Mesenchymal stem cell (in vitro differentiated cells and primary cell): ENCODE results near the gene RNGTT.
"Not testable (repeated sequence)": the region's sequence is repeated elsewhere in the genome, so short reads cannot be mapped to it uniquely, and the experiment has no call there.

Experiments
- DNase-seq: peaks from one replicate; pipeline ENCODE4 v3.0.0-alpha.2; 2013
- H2AFZ ChIP-seq: one replicate; pipeline ENCODE4 v1.6.1; 2013; ENCODE audit warnings: low read depth, mild to moderate bottlenecking, control low read depth, inconsistent platforms, low read length, moderate library complexity
- H2AK5ac ChIP-seq: 2 replicates; pipeline ENCODE4 v1.6.1; 2013; ENCODE audit warnings: low read length, moderate library complexity, mild to moderate bottlenecking, inconsistent platforms; ENCODE audit not compliant: severe bottlenecking
- H2BK120ac ChIP-seq: one replicate; pipeline ENCODE4 v1.6.1; 2013; ENCODE audit warnings: low read depth, mild to moderate bottlenecking, inconsistent platforms, low read length, moderate library complexity
- H2BK12ac ChIP-seq, 2 experiments: one replicate each; pipeline ENCODE4 v1.6.1; 2013; ENCODE audit warnings: inconsistent platforms in 2 of 2, low read length in 2 of 2, mild to moderate bottlenecking in 2 of 2, moderate library complexity in 2 of 2, control low read depth in 1 of 2
- H2BK15ac ChIP-seq: one replicate; pipeline ENCODE4 v1.6.1; 2013; ENCODE audit warnings: mild to moderate bottlenecking, low read depth, inconsistent platforms; ENCODE audit not compliant: poor library complexity, severe bottlenecking
- H2BK5ac ChIP-seq: 2 replicates; pipeline ENCODE4 v1.6.1; 2013; ENCODE audit warnings: low read depth, mild to moderate bottlenecking, low read length, control low read depth, inconsistent platforms; ENCODE audit not compliant: poor library complexity, severe bottlenecking
- H3K14ac ChIP-seq, 2 experiments: one replicate each; pipeline ENCODE4 v1.6.1; 2013; ENCODE audit warnings: inconsistent platforms in 2 of 2, low read length in 2 of 2, control low read depth in 1 of 2, mild to moderate bottlenecking in 1 of 2, moderate library complexity in 1 of 2
- H3K18ac ChIP-seq, 2 experiments: one replicate each; pipeline ENCODE4 v1.6.1; 2013; ENCODE audit warnings: inconsistent platforms in 2 of 2, low read length in 2 of 2, control low read depth in 1 of 2, low read depth in 1 of 2, mild to moderate bottlenecking in 1 of 2
- H3K23ac ChIP-seq, 2 experiments: one replicate each; pipeline ENCODE4 v1.6.1; 2013; ENCODE audit warnings: inconsistent platforms in 2 of 2, low read length in 2 of 2, mild to moderate bottlenecking in 2 of 2, moderate library complexity in 2 of 2, control low read depth in 1 of 2
- H3K27ac ChIP-seq: 2 replicates; pipeline ENCODE4 v1.5.1; 2013; ENCODE audit warnings: mild to moderate bottlenecking, moderate library complexity, low read length, control low read depth, inconsistent platforms; ENCODE audit not compliant: poor library complexity, severe bottlenecking
- H3K27me3 ChIP-seq, 2 experiments: 2 replicates each; pipeline versions ENCODE4 v1.6.1 to v1.7.0; 2013; ENCODE audit warnings: low read length in 2 of 2, mild to moderate bottlenecking in 2 of 2, moderate library complexity in 2 of 2, control low read depth in 1 of 2, inconsistent platforms in 1 of 2; ENCODE audit not compliant: control insufficient read depth in 1 of 2, insufficient read depth in 1 of 2
- H3K36me3 ChIP-seq, 2 experiments: 2 replicates each; pipeline versions ENCODE4 v1.6.1 to v1.7.0; 2013; ENCODE audit warnings: low read length in 2 of 2, control low read depth in 1 of 2, inconsistent platforms in 1 of 2, low read depth in 1 of 2, mild to moderate bottlenecking in 1 of 2; ENCODE audit not compliant: insufficient read depth in 2 of 2, control insufficient read depth in 1 of 2
- H3K4ac ChIP-seq, 2 experiments: one replicate each; pipeline ENCODE4 v1.6.1; 2013; ENCODE audit warnings: inconsistent platforms in 2 of 2, low read length in 2 of 2, mild to moderate bottlenecking in 2 of 2, moderate library complexity in 2 of 2, control low read depth in 1 of 2, low read depth in 1 of 2
- H3K4me1 ChIP-seq: 2 replicates; pipeline ENCODE4 v1.6.1; 2013; ENCODE audit warnings: low read depth, low read length, control low read depth; ENCODE audit not compliant: control insufficient read depth, insufficient read depth
- H3K4me2 ChIP-seq: 2 replicates; pipeline ENCODE4 v1.6.1; 2013; ENCODE audit warnings: low read length, mild to moderate bottlenecking, inconsistent platforms; ENCODE audit not compliant: poor library complexity, severe bottlenecking
- H3K4me3 ChIP-seq, 2 experiments: 2 replicates each; pipeline versions ENCODE4 v1.5.1 to v1.7.0; 2013; ENCODE audit warnings: low read length in 2 of 2, mild to moderate bottlenecking in 2 of 2, control low read depth in 1 of 2, low read depth in 1 of 2; ENCODE audit not compliant: insufficient read depth in 1 of 2
- H3K79me1 ChIP-seq: replicated peaks from 2 replicates; pipeline ENCODE4 v1.6.1; 2013; ENCODE audit warnings: mild to moderate bottlenecking, control low read depth, low read length, inconsistent platforms; ENCODE audit not compliant: poor library complexity, severe bottlenecking
- H3K9ac ChIP-seq: 2 replicates; pipeline ENCODE4 v1.7.0; 2013; ENCODE audit warnings: mild to moderate bottlenecking, low read length, moderate library complexity
- H3K9me3 ChIP-seq: 2 replicates; pipeline ENCODE4 v1.7.0; 2013; ENCODE audit warnings: mild to moderate bottlenecking, low read length; ENCODE audit not compliant: control insufficient read depth
- H4K8ac ChIP-seq: one replicate; pipeline ENCODE4 v1.6.1; 2013; ENCODE audit warnings: inconsistent platforms, mild to moderate bottlenecking, low read length, moderate library complexity
- H4K91ac ChIP-seq: one replicate; pipeline ENCODE4 v1.6.1; 2013; ENCODE audit warnings: mild to moderate bottlenecking, low read length, inconsistent platforms
- WGBS: methylation state at CpG from one replicate; pipeline ENCODE4 v1.1.7; 2013; ENCODE audit warnings: mixed read lengths; 5-methylcytosine and 5-hydroxymethylcytosine counted together

The RNGTT gene

GRCh38 chr6:88983129-88983528 is 19.7 kb upstream of the RNGTT start:
- H2BK120ac ChIP-seq, H4K91ac ChIP-seq, H3K4me2 ChIP-seq, H3K9me3 ChIP-seq, H3K27me3 ChIP-seq, H3K18ac ChIP-seq, H2AFZ ChIP-seq, DNase-seq, H4K8ac ChIP-seq, H3K27ac ChIP-seq, H3K14ac ChIP-seq, H2BK15ac ChIP-seq, H3K36me3 ChIP-seq, H3K4me1 ChIP-seq, H3K4ac ChIP-seq, H2BK12ac ChIP-seq, H3K9ac ChIP-seq, H2BK5ac ChIP-seq, H3K79me1 ChIP-seq, H3K23ac ChIP-seq, H2AK5ac ChIP-seq, H3K4me3 ChIP-seq: not testable (repeated sequence)
- whole genome bisulfite sequencing = 80% methylated on average over 2 of the region's 2 CpGs

DNA sequence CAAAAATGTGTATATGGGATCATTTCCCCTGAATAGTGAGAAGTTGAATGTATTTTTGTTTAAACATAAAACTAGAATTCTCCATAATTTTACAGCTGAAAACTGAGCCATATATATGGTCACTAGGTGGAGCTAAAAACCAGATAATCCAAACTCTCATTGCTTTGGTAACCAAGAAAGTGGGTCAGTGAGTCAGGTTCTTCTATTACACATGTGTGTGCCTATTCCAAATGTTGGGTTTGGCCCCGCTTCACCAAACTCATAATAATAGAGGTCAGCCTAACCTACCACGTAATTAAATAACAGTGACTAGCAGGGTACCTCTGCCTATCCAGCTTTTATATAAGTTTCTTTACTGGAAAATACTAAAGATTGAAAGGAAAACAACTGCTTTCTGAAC is 19.3 kb upstream of the RNGTT start:
- no peak overlapping the region for H3K9ac ChIP-seq
- H3K4me3 ChIP-seq = no peak overlapping the region
- no peak overlapping the region for H3K4ac ChIP-seq
- H3K9me3 ChIP-seq = no peaks in the 10 kb centered on the region
- no peak overlapping the region for H4K8ac ChIP-seq
- no peak overlapping the region for H3K18ac ChIP-seq
- no peaks in the 10 kb centered on the region for H3K79me1 ChIP-seq
- no peak overlapping the region for H3K14ac ChIP-seq
- H3K27ac ChIP-seq = no peak overlapping the region
- H3K36me3 ChIP-seq = no peaks in the 10 kb centered on the region
- DNase-seq = peak; percentile 76
- no peak overlapping the region for H2BK120ac ChIP-seq
- H3K4me2 ChIP-seq = no peak overlapping the region
- no peaks in the 10 kb centered on the region for H3K4me1 ChIP-seq
- H2BK15ac ChIP-seq = no peak overlapping the region
- H3K23ac ChIP-seq = no peak overlapping the region
- H2AFZ ChIP-seq = no peak overlapping the region
- no peak overlapping the region for H2AK5ac ChIP-seq
- H4K91ac ChIP-seq = no peak overlapping the region
- H3K27me3 ChIP-seq = no peaks in the 10 kb centered on the region
- no peak overlapping the region for H2BK5ac ChIP-seq
- WGBS = 20% methylated on average over 1 of the region's 2 CpGs
- no peak overlapping the region for H2BK12ac ChIP-seq

GRCh38 chr6:88975369-88975768 is 12.0 kb upstream of the RNGTT start:
- no peaks in the 10 kb centered on the region for H3K4me1 ChIP-seq
- no peak overlapping the region for H2BK15ac ChIP-seq
- no peak overlapping the region for H3K4ac ChIP-seq
- WGBS = 59% methylated on average over 3 of the region's 3 CpGs
- no peak overlapping the region for H2AFZ ChIP-seq
- H4K91ac ChIP-seq = no peak overlapping the region
- no peak overlapping the region for H3K27ac ChIP-seq
- no peak overlapping the region for H3K4me2 ChIP-seq
- H2AK5ac ChIP-seq = no peak overlapping the region
- no peaks in the 10 kb centered on the region for H3K36me3 ChIP-seq
- H3K23ac ChIP-seq = no peak overlapping the region
- no peaks in the 10 kb centered on the region for H3K9me3 ChIP-seq
- H2BK5ac ChIP-seq = no peak overlapping the region
- H2BK12ac ChIP-seq = no peak overlapping the region
- DNase-seq = no peak
- no peaks in the 10 kb centered on the region for H3K27me3 ChIP-seq
- H4K8ac ChIP-seq = no peak overlapping the region
- no peak overlapping the region for H3K9ac ChIP-seq
- H2BK120ac ChIP-seq = no peak overlapping the region
- no peak overlapping the region for H3K18ac ChIP-seq
- H3K14ac ChIP-seq = no peak overlapping the region
- no peaks in the 10 kb centered on the region for H3K79me1 ChIP-seq
- H3K4me3 ChIP-seq = no peak overlapping the region

DNA sequence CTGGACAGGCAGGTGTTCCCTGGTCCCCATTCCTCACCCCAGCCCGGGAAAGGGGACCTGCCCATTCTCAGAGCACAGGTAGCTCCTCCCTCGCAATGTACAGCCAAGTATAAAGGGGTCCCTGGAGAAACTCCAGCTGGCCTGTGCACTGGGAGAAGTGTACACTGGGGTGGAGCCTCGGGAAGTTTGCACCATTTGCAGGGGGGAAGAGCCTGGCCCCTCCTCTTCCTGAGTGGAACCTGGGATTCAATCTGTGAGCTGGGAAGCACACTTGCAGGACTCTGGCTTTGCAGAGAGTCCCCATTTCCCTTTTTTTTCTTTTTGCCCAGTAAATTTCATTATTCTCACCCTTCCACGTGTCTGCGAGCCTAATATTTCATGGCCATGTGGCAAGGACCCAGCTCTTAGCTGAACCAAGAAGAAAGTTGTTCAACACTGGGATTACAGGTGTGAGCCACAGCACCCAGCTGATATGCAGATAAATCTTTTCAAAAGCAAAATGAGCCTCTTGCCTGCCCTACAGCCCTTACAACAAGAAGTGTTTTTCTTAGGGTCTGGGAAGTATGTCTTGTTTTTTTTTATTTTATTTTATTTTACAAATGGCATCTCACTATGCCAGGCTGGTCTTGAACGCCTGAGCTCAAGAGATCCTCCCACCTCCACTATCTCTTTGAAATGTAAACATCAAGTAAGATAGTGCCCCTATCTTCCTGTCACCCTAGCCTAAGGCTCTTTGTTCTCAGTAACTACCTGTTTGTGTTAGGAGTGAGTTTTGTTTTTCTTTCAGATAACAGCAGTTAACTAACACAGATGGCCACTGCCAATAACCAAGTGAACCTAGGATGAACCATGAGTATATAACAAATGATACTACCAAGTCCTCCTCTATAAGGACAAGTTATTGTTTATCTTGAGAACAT is 9.3 kb upstream of the RNGTT start:
- Histone ChIP-seq H3K36me3 (no peaks in the 10 kb centered on the region), H2BK5ac (no peak overlapping the region), H4K91ac (no peak overlapping the region), H2BK12ac (no peak overlapping the region), H3K79me1 (no peaks in the 10 kb centered on the region), H3K14ac (no peak overlapping the region), H2BK15ac (no peak overlapping the region), H3K23ac (no peak overlapping the region), H3K9ac (no peak overlapping the region), H2AFZ (no peak overlapping the region), H3K4me1 (no peaks in the 10 kb centered on the region), H3K18ac (no peak overlapping the region), H3K4ac (no peak overlapping the region), H2BK120ac (no peak overlapping the region), H3K9me3 (peaks cover 15% of the 10 kb centered on the region), H3K4me2 (no peak overlapping the region), H2AK5ac (no peak overlapping the region), H4K8ac (no peak overlapping the region), H3K4me3 (no peak overlapping the region), H3K27me3 (no peaks in the 10 kb centered on the region), H3K27ac (no peak overlapping the region)
- WGBS = 65% methylated on average over 5 of the region's 6 CpGs
- DNase-seq = no peak
